ENCODE measurements around the gene TMPRSS6. TPM values are rescaled to one million over a fixed set of nuclear protein-coding genes. Genes with fewer than 3 reads are reported as not detected.

Gene TMPRSS6
- total and polyA plus RNA-seq, 9 donors = 0.04 to 2.4 (median 0.33) TPM; not detected in 6

DNA sequence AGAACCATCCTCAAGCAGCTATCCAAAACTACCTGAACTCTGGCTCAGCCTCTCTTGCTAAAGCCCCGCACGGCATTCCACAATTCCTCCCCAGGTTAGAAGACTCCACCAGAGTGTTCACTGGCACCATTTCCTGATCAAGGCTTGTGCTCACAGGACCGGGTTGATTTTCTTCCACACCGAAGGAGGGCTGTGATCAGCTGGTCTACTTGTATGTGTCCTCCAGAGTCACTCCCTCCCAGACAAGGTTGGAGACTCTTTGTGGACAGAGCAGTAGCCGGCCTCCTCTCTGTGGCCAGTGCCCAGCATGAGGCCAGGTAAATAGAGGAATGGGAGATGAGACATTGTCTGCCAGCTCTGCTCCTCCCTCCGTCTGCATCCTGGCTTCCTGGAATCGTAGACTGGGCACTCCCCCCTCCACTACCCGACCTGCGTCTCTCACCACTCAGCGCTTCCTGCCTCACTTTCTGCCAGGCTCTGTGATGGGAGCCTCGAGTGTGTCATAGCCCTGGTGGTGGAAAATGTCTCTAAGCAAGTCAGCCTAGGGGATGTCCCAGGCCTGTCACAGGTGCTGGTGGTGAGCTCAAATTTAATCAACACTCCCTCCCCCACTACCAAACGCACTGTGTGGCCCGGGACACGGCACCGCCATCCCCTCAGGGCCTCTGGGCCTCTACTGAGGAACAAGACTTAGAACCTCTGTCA, 12.5 kb upstream of the TMPRSS6 start:
- DNase-seq = no peak
- Histone ChIP-seq H3K9me3 (no peaks in the 10 kb centered on the region), H3K4me1 (ENCODE audit: insufficient read depth) (no peaks in the 10 kb centered on the region), H3K4me3 (no peak overlapping the region), H3K27me3 (no peaks in the 10 kb centered on the region), H3K27ac (no peak overlapping the region), H3K36me3 (no peaks in the 10 kb centered on the region)
- TF ChIP-seq EP300 (IDR thresholded peaks at IDR 0.05) (no peak), POLR2A (IDR thresholded peaks at IDR 0.05) (no peak)
- TF ChIP-seq, protein P1, sequence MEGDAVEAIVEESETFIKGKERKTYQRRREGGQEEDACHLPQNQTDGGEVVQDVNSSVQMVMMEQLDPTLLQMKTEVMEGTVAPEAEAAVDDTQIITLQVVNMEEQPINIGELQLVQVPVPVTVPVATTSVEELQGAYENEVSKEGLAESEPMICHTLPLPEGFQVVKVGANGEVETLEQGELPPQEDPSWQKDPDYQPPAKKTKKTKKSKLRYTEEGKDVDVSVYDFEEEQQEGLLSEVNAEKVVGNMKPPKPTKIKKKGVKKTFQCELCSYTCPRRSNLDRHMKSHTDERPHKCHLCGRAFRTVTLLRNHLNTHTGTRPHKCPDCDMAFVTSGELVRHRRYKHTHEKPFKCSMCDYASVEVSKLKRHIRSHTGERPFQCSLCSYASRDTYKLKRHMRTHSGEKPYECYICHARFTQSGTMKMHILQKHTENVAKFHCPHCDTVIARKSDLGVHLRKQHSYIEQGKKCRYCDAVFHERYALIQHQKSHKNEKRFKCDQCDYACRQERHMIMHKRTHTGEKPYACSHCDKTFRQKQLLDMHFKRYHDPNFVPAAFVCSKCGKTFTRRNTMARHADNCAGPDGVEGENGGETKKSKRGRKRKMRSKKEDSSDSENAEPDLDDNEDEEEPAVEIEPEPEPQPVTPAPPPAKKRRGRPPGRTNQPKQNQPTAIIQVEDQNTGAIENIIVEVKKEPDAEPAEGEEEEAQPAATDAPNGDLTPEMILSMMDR (IDR thresholded peaks at IDR 0.05) = no peak
- 26 to 40% (median 29%) methylated on average over 15 of the region's 15 CpGs for WGBS, 3 donors
- intact Hi-C loops (cut with DNase I) = no loop called here

DNA sequence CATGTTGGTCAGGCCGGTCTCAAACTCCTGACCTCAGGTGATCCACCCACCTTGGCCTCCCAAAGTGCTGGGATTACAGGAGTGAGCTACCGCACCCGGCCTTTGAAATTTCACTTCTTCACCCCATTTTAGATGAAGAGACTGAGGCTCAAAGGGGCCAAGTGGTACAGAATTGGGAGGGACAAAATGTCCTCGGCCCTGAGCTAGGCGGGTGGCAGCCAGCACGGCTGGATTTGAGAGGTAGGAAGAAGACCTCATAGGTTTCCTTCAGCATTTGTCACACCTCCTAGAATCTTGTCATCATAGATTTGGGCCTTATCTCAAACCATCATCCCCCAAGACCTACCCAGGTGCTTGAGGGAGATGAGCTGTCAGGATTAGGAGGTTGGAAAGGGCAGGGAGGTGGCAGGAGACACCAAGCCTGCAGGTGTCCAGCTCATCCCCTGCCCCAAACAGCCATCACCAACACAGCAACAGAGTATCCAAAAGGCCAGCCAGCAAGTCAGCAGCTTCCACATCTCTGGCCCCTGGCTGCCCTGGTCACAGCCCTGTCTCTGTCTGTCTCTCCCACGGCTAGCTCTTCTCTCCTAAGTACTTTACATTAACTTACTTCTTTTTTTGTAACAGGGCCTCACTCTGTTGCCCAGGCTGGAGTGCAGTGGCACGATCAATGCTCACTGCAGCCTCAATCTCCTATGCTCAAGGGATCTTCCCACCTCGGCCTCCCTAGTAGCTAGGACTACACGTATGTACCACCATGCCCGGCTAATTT, 11.2 kb upstream of the TMPRSS6 start:
- no peaks in the 10 kb centered on the region for H3K9me3 ChIP-seq
- H3K27me3 ChIP-seq = no peaks in the 10 kb centered on the region
- no peaks in the 10 kb centered on the region for H3K36me3 ChIP-seq
- no peak overlapping the region for H3K4me3 ChIP-seq
- DNase-seq = no peak
- H3K27ac ChIP-seq = no peak overlapping the region
- WGBS, 3 donors = 82 to 89% (median 87%) methylated on average over 11 of the region's 11 CpGs
- intact Hi-C loops (cut with DNase I) = no loop called here
- H3K4me1 ChIP-seq (ENCODE audit: insufficient read depth) = no peaks in the 10 kb centered on the region
- TF ChIP-seq, protein P1 (IDR thresholded peaks at IDR 0.05) = no peak

DNA sequence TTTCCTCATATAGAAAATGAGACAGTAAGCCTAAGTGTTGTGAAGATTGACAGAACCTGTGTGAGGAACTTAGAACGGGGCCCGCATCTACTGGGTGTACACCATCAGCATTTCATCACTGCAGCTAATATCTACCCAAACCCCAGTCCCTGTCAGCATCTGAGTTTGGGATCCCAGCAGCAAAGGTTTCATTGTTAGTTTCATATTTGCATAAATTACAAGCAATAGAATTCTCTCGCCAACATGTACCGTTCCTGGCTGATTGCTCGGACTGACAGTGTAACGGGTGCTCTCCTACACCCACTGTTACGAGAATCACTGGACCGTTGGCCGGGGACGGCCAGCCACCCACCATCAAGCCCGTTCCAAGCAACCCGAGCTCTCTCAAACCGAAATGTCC, 10.4 kb upstream of the TMPRSS6 start:
- TF ChIP-seq POLR2A (IDR thresholded peaks at IDR 0.05) = no peak
- TF ChIP-seq, protein P1 (IDR thresholded peaks at IDR 0.05) = no peak
- no peak for TF ChIP-seq EP300 (IDR thresholded peaks at IDR 0.05)
- no peaks in the 10 kb centered on the region for H3K36me3 ChIP-seq
- intact Hi-C loops (cut with DNase I) = no loop called here
- no peaks in the 10 kb centered on the region for H3K27me3 ChIP-seq
- no peak overlapping the region for H3K4me3 ChIP-seq
- DNase-seq = no peak
- 81 to 88% (median 88%) methylated on average over 13 of the region's 13 CpGs for WGBS, 3 donors
- H3K27ac ChIP-seq = no peak overlapping the region
- H3K9me3 ChIP-seq = no peaks in the 10 kb centered on the region
- H3K4me1 ChIP-seq (ENCODE audit: insufficient read depth) = no peaks in the 10 kb centered on the region

DNA sequence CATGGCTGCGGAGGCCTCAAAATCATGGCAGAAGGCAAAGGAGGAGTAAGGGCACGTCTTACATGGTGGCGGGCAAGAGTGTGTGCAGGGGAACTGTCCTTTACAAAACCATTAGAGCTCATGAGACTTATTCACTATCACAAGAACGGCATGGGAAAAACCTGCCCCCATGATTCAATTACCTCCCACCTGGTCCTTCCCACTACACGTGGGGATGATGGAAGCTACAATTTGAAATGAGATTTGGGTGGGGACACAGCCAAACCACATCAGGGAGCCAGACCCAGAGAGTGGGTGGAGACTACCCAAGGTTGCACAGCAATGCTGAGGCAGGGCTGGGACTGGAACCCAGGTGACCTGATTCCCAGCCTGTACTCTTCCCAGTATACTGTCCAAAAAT, 8.6 kb upstream of the TMPRSS6 start:
- WGBS, 3 donors = 75 to 82% (median 80%) methylated on average over 5 of the region's 5 CpGs
- H3K4me3 ChIP-seq = no peak overlapping the region

More for the DNA sequence above, 8.6 kb upstream of the TMPRSS6 start:
- no peaks in the 10 kb centered on the region for H3K4me1 ChIP-seq (ENCODE audit: insufficient read depth)
- no peak overlapping the region for H3K27ac ChIP-seq
- H3K9me3 ChIP-seq = no peaks in the 10 kb centered on the region
- intact Hi-C loops (cut with DNase I) = no loop called here
- H3K27me3 ChIP-seq = no peaks in the 10 kb centered on the region
- DNase-seq = no peak
- no peaks in the 10 kb centered on the region for H3K36me3 ChIP-seq
- no peak for TF ChIP-seq EP300 (IDR thresholded peaks at IDR 0.05)
- no peak for TF ChIP-seq POLR2A (IDR thresholded peaks at IDR 0.05)
- TF ChIP-seq, protein P1 (IDR thresholded peaks at IDR 0.05) = no peak
